IMR-90 (cell line): Measurements from ENCODE around the gene TUBB2B.

Source experiments
- BHLHE40 ChIP-seq: fragments of 150-350 bp; IDR thresholded peaks from 2 replicates; pipeline ENCODE4 v1.6.1; 2016; ENCODE audit warnings: mild to moderate bottlenecking, low read depth, low read length
- CEBPB ChIP-seq: IDR thresholded peaks from 2 replicates; pipeline ENCODE4 v1.6.1; 2012; ENCODE audit warnings: low read depth, low read length, improper control_type of control experiment
- MXI1 ChIP-seq: IDR thresholded peaks from 2 replicates; pipeline ENCODE4 v1.6.1; 2012; ENCODE audit warnings: low read depth, mild to moderate bottlenecking, low read length, moderate library complexity, borderline replicate concordance
- POLR2A ChIP-seq: IDR thresholded peaks from 2 replicates; pipeline ENCODE4 v1.6.1; 2012; ENCODE audit warnings: mild to moderate bottlenecking, low read depth, low read length
- RAD21 ChIP-seq: IDR thresholded peaks from 2 replicates; pipeline ENCODE4 v1.6.1; 2012; ENCODE audit warnings: low read length, improper control_type of control experiment
- TF ChIP-seq, protein P1 (sequence below): conservative IDR thresholded peaks from 2 replicates; pipeline ENCODE4 v1.5.1; 2012; ENCODE audit warnings: mild to moderate bottlenecking, low read depth, low read length, improper control_type of control experiment
- TF ChIP-seq, protein P2 (sequence below): fragments of 150-350 bp; IDR thresholded peaks from 2 replicates; pipeline ENCODE4 v1.6.1; 2017; ENCODE audit warnings: mild to moderate bottlenecking, antibody characterized with exemption, low read length, low read depth

DNA sequence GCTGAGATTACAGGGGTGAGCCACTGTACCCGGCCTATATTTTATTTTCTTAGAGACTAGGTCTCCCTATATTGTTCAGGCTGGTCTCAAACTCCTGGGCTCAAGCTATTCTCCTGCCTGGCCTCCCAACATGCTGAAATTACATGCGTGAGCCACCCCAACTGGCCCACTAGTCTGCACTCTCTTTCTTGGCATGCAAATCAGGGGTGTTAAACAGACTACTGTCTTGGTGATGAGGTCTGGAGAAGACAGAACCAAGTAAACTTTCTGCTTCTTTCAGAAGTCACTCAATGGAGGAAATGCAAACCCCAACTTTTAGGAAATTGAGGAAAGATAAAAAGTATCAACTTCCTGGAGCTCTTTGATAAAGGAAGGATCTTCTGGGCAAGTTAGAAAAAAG lies 8.0 kb upstream of the TUBB2B start:
- TF ChIP-seq MXI1, result no peak
- no peak for TF ChIP-seq CEBPB
- no peak for TF ChIP-seq BHLHE40
- no peak for TF ChIP-seq RAD21
- TF ChIP-seq, protein P1, sequence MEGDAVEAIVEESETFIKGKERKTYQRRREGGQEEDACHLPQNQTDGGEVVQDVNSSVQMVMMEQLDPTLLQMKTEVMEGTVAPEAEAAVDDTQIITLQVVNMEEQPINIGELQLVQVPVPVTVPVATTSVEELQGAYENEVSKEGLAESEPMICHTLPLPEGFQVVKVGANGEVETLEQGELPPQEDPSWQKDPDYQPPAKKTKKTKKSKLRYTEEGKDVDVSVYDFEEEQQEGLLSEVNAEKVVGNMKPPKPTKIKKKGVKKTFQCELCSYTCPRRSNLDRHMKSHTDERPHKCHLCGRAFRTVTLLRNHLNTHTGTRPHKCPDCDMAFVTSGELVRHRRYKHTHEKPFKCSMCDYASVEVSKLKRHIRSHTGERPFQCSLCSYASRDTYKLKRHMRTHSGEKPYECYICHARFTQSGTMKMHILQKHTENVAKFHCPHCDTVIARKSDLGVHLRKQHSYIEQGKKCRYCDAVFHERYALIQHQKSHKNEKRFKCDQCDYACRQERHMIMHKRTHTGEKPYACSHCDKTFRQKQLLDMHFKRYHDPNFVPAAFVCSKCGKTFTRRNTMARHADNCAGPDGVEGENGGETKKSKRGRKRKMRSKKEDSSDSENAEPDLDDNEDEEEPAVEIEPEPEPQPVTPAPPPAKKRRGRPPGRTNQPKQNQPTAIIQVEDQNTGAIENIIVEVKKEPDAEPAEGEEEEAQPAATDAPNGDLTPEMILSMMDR, result no peak
- TF ChIP-seq, protein P2, sequence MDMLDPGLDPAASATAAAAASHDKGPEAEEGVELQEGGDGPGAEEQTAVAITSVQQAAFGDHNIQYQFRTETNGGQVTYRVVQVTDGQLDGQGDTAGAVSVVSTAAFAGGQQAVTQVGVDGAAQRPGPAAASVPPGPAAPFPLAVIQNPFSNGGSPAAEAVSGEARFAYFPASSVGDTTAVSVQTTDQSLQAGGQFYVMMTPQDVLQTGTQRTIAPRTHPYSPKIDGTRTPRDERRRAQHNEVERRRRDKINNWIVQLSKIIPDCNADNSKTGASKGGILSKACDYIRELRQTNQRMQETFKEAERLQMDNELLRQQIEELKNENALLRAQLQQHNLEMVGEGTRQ, result no peak
- TF ChIP-seq POLR2A, result no peak
